GM06990 (cell line): ENCODE measurements around the gene CCDC187.

ENCODE experiments used
- DNase-seq: peaks from one replicate; pipeline ENCODE4 v3.0.0-alpha.2; 2011; ENCODE audit not compliant: insufficient read length; ENCODE audit errors: extremely low read depth
- H3K27me3 ChIP-seq: replicated peaks from 2 replicates; pipeline ENCODE4 v1.6.0; 2011; ENCODE audit warnings: low read length; ENCODE audit not compliant: control insufficient read depth, insufficient read depth
- H3K36me3 ChIP-seq: 2 replicates; pipeline ENCODE4 v1.5.1; 2011; ENCODE audit warnings: low read length; ENCODE audit not compliant: control insufficient read depth, insufficient read depth
- H3K4me3 ChIP-seq: replicated peaks from 2 replicates; pipeline ENCODE4 v1.5.1; 2011; ENCODE audit warnings: low read depth, mild to moderate bottlenecking, control low read depth, low read length
- TF ChIP-seq, protein P1 (sequence below): IDR thresholded peaks from 2 replicates; pipeline ENCODE4 v1.5.1; 2011; ENCODE audit warnings: low read length, control low read depth, mild to moderate bottlenecking, inconsistent platforms; ENCODE audit not compliant: insufficient read depth, poor library complexity, severe bottlenecking

The CCDC187 gene

DNA sequence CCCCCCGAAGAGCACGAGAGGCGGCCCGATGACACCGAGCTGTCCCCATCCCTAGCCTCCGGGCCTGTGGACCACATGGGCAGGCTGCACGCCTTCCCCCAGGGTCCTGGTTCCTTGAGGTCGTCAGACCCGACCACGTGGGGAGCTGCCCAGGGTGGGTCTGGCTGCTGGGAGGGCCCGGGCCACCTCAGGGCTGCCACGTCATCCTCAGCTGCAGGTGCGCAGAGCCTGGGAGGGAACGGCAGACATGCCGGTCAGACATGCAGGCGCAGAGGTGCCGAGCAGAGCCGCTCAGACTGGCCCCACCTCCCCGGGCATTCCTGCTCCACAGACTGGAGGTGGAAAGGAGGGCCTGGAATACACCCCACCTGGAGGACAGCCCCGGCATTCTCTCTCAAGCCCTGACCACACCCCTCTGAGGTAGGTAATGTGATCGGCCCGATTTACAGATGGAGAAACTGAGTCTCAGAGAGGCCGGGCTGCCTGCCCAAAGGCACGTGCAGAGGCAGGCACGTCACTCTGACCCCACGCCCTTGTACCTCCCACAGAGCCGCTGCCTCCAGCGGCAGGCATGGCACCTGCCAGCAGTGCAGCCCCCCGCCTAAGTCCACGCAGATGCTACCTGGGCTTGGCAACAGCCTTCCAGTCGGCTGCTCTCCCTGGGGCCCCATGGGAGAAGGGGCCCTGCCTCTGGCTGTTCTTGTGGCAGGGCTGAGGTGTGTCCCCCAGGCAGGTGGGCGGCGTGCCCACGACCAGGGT is 649 bp downstream of the CCDC187 start:
- no peak for DNase-seq
- Histone ChIP-seq H3K27me3 (no peaks in the 10 kb centered on the region), H3K4me3 (no peak overlapping the region), H3K36me3 (no peaks in the 10 kb centered on the region)
- TF ChIP-seq, protein P1, sequence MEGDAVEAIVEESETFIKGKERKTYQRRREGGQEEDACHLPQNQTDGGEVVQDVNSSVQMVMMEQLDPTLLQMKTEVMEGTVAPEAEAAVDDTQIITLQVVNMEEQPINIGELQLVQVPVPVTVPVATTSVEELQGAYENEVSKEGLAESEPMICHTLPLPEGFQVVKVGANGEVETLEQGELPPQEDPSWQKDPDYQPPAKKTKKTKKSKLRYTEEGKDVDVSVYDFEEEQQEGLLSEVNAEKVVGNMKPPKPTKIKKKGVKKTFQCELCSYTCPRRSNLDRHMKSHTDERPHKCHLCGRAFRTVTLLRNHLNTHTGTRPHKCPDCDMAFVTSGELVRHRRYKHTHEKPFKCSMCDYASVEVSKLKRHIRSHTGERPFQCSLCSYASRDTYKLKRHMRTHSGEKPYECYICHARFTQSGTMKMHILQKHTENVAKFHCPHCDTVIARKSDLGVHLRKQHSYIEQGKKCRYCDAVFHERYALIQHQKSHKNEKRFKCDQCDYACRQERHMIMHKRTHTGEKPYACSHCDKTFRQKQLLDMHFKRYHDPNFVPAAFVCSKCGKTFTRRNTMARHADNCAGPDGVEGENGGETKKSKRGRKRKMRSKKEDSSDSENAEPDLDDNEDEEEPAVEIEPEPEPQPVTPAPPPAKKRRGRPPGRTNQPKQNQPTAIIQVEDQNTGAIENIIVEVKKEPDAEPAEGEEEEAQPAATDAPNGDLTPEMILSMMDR, result no peak

DNA sequence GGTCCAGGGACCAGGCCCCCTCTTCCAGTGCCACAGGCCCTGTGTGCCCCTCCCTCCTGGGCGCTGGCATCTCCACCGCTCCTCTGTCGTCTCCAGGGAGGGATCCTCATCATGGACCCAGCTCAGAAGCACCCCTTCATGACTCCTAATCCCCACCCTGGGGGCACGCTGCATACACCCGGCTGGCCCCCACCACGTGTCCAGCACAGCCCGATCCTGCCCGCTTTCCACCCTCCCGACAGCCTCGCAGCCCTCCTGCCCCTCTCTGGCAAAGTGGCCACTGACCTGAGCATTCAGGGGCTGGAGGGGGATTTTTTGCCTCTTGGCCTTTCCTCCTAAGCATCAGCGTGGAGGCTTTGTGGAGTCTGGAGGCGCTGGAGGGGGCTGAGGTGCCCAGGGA is 1.4 kb downstream of the CCDC187 start:
- H3K27me3 ChIP-seq, result no peaks in the 10 kb centered on the region
- no peak overlapping the region for H3K4me3 ChIP-seq
- DNase-seq, result no peak
- H3K36me3 ChIP-seq, result no peaks in the 10 kb centered on the region
- TF ChIP-seq, protein P1, result no peak

DNA sequence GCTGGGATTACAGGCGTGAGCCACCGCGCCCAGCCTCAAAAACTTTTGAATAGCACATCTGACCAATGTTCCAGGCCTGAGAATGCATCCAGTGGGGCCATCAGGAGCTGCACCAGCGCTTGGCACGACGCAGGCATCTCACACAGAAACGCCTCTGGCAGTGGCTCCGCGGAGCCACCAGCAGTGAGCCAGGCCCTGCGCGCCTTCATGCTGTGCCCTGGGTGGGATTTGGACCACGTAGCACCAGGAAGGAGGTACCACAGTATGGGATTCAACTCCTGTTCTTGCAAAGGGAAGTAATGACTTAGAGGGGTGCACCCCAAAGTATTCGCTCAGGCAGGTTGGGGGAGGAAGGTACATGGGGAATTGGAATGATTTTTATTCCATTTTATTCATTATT is 3.0 kb downstream of the CCDC187 start:
- TF ChIP-seq, protein P1, result no peak
- no peaks in the 10 kb centered on the region for H3K27me3 ChIP-seq
- H3K36me3 ChIP-seq, result no peaks in the 10 kb centered on the region
- DNase-seq, result no peak
- H3K4me3 ChIP-seq, result no peak overlapping the region

DNA sequence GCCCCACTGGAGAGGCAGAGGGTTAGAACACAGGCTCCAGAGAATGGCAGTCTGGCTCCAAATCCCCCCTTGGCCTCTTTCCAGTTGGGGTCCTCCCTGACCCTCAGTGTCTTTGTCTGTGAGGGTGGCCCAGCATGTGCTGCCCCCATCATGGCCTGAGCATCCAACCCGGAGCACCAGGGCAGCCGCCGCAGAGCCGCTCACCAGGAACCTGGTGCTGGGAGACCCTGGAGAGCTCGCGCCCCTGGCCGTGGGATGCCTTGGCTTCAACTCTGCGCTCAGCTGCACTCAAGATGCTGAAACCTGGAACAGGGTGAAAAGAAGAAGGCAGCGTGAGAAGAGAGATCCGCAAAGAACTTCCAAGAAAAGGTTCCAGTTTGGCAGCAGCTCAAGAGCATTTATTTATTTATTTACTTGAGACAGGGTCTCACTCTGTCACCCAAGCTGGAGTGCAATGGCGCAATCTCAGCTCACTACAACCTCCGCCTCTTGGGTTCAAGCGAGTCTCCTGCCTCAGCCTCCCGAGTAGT is 3.8 kb downstream of the CCDC187 start:
- no peak for DNase-seq
- Histone ChIP-seq H3K4me3 (no peak overlapping the region), H3K36me3 (no peaks in the 10 kb centered on the region), H3K27me3 (no peaks in the 10 kb centered on the region)
- TF ChIP-seq, protein P1, result no peak

DNA sequence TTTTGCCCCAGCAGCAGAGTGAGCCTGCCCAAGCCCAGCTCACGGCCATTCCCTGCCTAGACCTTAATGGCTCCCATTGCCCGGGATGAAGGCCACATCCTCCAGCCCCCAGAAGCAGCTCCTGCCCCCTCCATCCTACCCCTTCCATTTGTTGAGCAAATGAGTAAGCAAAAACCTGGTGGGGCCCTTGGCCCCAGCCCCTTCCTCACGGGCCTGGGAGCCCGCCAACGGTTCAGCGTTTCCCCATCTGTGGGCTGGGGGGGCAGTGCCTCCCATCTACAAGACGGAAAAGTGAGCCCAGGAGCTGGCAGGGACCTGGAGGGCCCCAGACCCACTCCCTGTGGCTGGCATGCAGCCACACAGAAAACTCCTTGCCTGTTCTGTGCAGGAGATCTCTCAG is 4.4 kb downstream of the CCDC187 start:
- DNase-seq, result no peak
- TF ChIP-seq, protein P1, result no peak
- H3K27me3 ChIP-seq, result no peaks in the 10 kb centered on the region

More for the DNA sequence above, 4.4 kb downstream of the CCDC187 start:
- no peak overlapping the region for H3K4me3 ChIP-seq
- H3K36me3 ChIP-seq, result no peaks in the 10 kb centered on the region
